GM18519 (cell line): Measurements from ENCODE around the gene E2F8.
A peak's percentile ranks its signal among the peaks of the same experiment; 100 is the strongest.

Source experiments
- ATAC-seq: cut with Tn5 transposase; IDR thresholded peaks from one replicate; pipeline ENCODE4 v1.9.1; 2021; ENCODE audit warnings: mild to moderate bottlenecking, moderate library complexity; ENCODE audit not compliant: unreplicated experiment, low FRiP score

The E2F8 gene

DNA sequence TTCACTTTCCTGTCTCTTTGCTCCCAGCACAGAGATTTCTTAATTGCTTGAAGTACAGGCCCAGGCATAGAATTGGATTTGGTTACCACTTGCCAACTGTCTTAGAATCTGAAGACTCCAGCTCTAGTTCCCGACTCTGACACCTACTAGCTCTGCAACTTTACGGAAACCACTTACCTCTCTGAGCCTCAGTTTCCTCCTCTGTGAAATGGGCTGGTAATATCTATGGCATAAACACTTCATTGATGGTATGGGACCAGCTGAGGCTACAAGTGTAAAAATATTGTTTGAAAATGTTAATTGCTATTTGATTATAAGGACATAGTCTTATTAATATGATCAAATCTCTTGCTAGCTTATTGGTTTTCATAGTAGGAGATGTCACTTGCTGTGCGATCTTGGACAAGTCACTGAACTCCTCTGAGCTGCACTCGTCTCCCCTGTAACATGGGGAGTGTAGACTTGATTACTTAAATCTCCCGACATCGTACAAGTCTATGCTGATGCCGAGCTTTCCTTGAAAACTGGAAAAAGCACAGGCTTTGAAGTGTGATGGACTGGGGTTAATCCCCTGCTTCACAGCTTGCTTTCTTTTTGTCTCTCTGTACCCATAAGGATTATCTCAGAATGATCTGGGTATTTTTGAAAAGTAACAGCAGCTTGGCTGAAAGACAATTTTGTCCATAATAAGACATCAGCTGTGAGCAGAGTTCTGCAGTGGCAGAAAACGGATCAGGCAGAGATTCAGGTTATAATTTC is 11.8 kb upstream of the E2F8 start:
- ATAC-seq: no peak

DNA sequence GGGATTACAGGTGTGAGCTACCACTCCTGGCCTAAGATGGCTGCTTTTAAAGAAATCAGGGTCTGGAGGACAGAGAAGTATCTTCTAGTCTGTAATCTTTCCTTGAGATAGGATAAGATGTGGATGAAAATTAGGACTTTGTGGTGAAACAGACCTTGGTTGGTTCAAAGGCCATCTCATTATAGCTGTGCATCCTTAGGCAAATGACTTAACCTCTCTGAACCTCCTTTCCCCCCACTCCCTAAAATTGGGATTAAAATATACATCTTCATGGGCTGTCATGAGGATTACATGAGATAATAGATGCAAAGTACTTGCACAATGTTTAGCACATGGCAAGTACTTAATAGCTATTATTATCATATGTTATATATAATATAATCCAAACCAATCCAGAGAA is 10.8 kb upstream of the E2F8 start:
- no peak for ATAC-seq

DNA sequence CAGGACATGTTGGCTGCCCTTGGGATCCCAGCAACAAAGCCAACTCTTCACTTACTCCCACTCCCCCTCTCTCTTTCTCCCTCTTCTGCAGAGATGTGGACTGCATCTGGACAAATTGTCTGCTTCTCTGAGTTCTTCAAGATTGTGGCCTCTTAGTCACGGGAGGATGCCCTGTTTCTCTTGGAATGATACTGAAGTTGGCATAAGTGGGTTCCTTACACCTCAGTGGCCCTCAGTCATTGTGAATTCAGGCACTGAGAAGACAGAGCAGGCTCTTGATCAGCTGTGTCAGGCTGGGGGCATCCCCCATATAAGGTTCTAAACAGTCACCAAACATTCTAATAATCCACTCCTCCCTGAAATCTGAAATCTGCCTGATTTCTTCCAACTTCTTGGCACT is 6.1 kb upstream of the E2F8 start:
- ATAC-seq: no peak

DNA sequence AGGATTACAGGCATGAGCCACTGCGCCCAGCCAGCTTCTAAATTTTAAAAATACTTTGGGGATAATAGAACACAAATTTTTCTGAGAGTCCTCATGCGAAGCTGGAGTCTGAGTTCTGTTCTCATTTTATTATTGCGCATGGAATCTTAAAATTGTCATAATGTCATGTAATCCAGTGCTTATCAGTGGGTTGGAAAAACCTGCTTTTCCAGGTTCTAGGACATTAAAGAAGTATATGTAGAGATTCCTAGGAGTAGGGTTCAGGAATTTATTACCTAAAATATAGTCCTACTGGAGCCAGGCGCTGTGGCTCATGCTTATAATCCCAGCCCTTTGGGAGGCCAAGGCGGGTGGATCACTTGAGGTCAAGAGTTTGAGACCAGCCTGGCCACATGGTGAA is 4.6 kb upstream of the E2F8 start:
- ATAC-seq: no peak

DNA sequence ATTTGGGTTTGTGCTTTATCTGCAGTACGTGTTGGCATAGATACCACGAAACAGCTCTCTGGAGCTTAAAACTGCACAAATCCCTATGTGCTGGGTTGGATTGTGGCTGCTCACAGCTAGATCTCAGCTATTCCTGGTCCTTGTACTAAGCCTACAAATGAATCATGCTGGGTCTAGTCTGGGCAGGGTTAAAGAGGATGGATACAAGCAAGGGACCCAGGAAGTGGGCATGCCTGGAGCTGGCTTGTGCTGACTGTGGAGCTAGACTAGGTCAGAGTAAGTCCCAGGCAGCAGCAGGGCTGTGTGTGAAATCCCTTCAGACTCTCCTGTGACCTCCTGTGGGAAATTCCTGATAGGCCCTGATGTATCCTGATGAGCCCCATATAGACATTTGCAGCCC is 3.9 kb upstream of the E2F8 start:
- no peak for ATAC-seq

DNA sequence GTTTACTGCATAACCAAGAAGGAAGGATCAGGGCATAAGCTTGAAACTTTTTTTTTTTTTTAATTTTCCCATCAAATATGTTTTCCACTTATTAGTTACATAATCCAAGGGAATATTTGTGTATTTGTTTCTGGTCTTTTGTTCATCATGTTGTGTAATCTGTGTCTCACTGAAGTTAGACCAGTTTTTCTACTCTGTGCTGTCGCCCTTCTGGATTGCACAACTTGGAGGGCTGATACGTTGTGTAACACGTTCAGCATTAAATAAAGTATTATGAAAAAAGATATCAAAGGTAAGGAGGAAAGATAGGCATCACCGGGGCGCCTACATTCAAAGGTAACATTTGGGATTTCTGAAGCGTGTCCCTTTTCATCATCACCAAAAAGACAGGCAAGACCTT is 3.3 kb upstream of the E2F8 start:
- no peak for ATAC-seq

DNA sequence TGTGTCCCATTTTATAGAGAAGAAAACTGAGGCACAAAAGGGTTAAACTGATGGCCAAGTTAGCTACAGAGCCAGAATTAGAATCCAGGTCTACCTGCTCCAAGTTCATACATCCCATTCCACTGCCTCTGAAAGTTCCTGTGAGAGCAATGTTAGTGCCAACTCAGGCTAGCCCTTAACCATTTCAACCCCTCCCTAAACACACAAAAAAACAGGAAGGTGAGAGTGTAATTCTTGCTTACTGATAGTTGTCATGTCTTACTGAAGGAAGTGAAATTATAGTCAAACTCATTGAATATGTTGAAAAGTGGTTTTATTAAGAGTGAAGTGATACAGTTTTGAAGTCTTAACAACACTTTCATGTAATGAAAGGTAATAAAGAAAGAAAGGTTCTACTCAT is 2.9 kb upstream of the E2F8 start:
- no peak for ATAC-seq

DNA sequence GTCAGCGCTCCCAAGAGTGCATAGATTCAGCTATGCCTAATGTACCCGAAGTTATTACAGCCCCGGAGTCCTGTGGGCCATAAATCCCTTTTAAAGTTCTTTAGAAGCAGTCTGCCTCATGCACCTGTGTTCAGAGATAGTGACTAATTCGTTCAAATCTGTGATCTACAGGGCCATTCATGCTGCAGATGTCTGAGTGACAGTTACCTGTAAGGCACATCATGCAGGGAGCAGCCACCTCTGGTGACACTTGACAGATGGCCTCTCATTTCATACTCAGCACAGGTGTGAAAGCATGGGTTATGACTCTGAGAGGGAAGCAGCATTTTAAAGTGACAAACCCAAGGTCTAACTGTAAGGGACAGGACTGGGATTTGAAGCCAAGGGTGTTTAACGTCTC is 2.4 kb upstream of the E2F8 start:
- no peak for ATAC-seq

DNA sequence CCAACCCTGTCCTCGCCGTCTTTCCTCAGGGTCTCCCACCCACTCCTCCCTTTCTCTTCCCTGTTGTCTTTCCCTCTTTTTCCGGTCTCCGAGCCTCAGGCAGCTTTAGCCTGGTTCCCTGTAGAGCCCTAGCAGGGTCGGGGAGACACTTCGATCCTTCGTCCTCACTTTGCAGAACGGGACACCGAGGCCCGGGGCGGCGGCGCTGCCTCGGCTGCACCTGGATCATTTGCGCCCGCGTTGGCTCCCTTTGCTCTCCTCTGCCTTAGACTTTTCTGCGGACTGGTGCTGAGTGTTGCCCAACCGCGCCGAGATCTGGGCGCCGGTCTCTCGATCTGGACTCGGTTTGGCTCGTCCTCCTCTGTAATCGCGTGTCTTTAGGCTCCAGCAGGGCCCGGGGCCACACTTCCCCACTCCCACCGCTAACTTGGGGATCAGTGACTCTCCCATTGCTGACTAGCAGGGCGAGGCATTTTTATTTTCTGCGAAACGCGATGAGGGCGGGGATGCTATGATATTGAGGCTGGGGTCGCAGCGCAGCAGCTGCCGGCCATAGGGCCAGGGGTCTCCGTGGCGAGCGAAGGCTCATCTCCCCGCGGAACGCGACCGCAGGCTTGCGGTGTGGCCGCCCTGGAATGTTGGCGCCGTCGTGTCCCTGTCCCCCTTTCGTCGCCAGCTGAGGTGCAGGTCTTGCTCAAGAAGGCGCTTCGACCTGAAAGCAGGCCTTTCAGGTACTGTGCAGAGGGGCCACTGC is 1.6 kb upstream of the E2F8 start:
- no peak for ATAC-seq

DNA sequence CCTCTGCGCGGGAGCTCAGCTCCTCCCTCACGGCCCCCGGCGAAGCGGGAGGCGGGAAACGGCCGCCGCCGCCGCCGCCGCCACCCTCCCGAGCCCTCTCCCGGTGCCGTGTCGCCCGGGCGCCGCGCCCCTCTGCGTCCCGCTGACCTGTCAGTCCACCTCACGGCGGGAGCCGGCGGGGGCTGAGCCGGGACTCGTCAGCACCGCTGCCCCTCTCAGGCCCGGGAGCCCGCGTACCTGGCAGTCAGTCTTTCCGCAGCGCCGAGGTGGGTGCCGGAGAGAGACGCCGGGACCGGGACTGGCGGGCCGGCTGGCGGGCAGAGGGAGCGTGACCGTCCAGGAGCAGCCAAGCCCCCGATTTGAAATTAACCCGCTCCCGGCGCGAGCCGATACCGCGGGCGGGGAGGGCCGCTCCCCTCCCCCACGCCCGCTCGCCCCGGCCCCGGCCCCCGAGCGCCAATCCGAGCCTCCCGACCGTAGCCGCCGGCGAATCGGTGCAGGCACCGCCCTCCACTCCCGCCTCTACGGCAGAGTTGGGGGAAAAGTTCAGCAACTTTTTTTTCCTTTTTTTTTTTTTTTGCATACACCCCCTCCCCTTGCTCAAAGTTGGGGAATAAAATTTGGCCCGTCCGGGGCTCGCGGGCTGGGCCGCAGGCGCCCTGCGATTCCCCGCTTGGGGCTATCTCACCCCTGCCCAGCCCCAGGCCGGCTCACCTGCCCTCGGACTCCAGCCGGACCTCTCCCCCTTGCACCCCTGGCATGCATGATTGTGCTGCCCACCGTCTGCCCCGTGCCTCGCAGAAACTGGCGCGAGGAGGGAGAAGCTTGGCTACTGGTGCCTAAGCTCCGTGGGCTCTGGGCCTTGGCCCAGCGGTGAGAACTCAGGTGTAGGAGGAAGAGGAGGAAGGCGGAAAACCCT is 774 bp upstream of the E2F8 start:
- ATAC-seq: peak; percentile 20

DNA sequence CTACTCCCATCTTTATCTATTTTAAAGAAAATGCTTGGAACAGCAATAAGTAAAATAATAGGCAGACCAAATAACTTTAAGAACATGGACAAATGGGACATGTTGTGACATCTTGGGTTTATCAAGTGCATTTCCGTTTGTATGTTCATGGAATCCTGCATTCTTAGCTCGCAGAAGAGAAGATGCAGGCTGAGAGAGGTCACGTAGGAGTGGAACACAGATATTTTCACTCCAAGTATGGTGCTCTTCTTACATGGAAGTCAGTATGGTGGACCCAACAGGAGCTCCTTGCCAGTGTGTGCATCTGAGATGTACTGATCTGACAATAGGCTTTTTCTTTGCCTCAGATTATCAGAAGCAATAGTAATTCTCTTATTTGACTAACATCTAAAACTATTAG is 1.7 kb downstream of the E2F8 start:
- ATAC-seq: no peak

DNA sequence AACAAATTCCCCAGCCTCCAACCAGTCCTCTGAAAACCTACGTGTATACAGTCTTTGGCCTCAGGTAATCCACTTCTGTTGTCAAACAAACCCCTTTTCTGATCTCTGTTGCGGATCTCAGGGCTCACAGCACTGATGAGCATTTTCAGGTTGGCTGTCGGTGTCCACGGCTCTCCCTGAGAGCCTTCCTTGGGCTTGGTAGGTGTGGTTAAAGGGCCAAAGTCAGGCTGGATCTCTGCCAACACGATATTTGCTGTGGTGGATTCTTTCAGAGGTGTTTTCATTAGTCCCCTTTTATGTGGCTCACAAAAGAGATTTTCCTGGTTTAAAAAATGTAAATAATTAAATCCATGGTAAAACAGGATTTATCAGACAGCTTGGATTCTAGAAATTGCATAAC is 2.9 kb downstream of the E2F8 start:
- no peak for ATAC-seq

DNA sequence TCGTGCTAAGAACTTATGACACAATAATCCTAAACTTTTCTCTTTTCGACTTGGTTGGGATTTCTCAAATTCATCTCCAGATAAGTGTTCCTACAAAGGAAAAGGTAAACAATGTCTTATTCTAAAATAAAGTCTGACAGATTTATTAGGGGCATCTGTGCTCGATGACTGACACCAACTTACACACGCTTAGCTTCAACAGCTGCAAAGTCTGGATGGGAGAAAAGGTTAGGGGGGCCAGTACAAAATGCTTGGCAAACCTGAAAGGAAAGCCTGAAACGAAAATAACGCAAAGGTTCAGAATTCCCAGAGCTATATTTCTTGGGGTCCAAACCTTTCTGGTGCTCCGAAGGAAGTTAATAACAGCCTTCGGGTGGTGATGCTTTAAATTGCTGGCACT is 3.4 kb downstream of the E2F8 start:
- no peak for ATAC-seq

DNA sequence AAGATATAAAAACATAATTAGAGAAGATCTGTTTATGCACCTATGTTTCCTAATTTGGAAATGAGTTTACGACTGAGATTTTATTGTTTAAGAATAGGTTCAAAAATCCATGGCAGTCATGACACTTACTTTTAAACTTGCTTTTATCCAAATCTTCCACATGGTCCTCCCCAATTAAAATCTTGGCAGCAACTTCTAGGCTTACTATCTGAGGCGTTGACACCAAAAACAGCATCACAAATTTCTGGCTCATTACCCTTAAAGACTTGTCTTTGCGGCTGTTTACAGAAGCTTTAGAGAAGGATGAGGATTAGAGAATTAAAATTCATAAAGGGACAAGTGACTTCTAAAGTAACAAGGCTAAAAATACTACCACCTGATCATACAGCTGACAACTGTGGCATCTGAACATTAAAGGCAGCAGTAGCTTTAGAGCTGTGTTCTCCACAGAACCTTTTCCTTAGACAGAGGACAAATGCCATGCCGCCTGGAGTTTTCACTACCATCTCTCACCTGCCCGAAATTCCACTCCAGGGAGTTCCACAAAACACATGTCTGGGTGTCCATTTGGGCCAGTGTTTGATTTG is 6.4 kb downstream of the E2F8 start:
- ATAC-seq: no peak

DNA sequence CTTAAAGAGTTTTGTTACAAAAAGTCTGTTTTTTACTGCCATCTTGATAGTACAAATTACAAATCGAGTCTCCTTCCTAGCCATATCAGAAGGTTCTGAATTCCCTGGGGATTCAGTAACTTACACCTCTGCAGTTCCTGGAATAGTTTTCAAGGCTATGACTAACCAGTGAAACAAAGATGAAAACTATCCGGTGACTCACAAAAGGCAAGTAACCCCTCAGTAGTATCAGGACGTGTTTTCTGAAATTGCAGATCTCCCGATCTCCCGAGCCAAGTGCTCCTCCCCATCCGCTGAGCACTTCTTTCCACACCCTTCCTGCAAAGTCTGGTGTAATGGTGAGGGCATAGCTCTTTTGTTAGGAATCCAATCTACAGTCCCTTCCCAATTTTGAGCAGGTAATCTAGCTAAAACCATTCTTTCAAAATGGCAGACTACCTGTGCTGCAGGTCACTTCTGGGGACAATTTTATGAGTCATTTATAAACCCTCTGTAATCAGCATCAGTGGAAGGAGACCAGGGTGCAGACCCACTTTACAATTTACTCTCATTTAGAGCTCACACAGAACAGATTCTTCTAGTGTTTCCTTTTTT is 7.7 kb downstream of the E2F8 start:
- no peak for ATAC-seq

DNA sequence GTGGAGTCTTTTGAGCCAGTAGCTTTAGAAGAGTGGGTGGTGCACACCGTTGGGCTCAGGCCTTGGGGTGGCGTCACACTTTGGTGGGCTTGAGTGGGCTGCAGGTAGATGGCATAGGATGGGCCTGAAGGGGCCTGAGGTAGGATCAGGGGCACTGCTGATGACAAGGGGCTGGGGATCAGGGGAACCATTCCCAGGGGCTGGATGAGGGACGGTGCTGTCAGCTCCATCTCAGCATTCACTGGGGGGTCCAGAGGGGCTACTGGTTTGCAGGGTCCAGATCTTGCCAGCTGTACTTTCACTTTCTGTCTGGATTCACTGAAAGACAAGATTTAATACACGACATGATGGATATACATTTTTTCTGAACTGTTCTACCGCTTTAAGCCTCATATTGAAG is 11.1 kb downstream of the E2F8 start:
- ATAC-seq: no peak

DNA sequence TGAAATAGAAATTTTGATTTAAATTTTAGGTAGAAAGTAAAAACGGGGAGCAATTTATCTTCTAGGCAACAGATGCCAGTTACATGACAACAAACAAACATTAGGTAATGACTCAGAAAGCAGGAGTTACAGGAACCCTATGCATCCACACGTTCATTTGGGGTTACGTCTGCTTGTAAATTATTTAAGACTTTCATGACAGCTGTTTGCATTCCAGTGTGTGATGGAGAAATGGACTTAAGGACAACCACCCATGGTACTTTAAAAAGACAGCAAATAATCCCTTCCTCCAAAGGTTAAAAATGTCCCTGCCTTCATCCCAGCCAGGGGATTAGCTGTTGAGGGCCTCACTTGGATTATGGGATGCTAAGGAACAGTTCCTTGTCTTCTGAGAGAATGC is 11.8 kb downstream of the E2F8 start:
- ATAC-seq: no peak

DNA sequence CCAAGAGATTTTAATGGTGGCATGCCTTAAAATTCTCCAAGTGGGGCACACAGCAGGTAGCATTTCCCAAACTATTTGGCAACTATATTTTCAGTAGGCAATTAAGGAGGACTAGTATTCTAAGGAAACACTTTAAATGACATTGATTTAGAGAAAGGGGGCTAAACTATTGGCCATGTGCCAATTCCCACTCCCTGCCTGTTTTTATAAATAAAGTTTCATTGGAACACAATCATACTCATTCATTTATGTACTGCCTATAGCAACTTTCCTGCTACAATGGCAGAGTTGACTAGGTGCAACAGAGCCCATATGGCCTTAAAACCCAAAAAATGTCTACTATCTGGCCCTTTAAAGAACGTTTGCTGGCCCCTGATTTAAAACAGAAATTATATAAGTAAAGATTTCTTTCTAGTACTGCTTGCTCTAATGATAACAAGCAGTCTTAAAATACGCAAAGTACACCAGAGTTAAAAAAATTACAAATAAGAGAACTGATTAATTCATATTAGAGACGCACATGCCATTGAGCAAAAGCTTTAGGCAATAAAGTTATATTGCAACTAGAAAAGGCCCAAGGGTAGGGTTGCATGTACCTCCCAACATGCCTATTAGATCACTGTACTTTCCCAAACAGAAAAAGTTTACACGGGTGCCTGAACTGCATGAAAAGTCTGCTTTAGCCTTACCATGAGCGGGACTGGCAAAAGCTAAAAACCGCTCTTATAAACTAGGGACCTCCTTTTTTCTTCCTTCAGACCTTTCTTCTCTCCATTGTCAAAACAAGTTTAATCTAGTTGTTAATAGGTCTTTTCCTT is 14.2 kb downstream of the E2F8 start:
- no peak for ATAC-seq

DNA sequence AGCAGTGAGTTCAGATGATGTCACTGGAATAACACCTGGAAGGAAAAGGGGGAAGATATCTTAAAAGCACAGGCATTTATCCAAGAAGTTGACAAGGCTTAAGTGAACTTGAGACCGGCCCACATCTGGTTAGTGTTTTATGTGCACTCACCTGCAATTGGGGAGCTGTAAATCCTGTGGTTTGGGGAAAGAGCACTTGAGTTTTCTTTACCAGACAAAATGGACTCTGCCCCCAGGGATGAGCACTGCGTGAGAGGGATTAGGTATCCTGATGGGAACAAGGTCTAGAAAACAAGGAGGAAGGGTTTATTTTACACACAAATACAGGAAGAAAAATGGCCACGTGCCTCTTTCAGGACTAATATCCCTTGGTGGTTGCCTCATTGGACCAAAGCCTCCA is 15.2 kb downstream of the E2F8 start:
- ATAC-seq: no peak

DNA sequence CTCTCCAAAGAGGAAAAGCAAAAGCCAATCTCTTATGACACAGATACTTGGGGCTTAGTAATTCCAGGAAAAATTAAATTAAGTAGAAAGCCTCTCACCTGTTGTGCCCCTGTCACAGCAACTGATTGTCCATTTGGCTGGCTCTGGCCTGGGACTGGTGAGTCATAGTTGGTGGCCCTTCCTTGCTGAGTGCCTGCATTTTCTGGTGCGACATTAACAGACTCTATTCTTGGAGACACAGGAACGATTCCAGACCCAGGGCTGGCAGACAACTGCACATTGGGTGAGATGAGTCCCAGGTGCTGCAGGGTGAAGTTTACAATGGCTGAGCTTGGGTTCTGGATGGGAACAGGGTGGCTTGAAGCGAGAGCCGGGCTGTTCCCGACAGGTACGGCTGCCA is 15.6 kb downstream of the E2F8 start:
- ATAC-seq: no peak
